Measurements from ENCODE around the gene KLK15.

Gene KLK15

DNA sequence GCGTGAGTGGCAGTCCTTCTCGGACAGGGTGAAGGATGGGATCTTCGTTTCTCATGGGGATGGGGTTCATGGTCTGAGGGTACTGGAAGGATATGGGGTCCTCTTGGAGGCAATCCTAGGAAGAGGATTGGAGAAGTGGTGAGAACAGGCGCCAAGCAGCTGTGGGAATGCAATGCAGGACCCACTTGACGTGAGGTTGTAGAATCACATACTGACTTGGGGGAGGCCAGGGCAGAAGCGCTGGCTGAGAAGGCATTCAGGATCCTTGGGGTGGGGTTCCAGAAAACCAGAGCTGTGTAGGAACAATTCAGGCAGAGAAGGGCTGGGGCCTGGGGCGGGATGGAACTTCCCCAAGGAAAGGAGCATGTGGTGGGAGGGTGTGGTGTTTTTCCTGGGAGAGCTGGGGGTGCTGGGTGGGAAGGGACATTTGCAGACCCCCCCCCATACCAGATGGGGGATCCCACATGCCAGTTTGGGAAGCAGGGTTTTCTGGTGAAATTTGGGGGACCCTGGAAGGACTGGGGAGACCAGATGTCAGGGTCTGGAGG is 10.6 kb downstream of the KLK15 start:
- TF ChIP-seq, protein P1, sequence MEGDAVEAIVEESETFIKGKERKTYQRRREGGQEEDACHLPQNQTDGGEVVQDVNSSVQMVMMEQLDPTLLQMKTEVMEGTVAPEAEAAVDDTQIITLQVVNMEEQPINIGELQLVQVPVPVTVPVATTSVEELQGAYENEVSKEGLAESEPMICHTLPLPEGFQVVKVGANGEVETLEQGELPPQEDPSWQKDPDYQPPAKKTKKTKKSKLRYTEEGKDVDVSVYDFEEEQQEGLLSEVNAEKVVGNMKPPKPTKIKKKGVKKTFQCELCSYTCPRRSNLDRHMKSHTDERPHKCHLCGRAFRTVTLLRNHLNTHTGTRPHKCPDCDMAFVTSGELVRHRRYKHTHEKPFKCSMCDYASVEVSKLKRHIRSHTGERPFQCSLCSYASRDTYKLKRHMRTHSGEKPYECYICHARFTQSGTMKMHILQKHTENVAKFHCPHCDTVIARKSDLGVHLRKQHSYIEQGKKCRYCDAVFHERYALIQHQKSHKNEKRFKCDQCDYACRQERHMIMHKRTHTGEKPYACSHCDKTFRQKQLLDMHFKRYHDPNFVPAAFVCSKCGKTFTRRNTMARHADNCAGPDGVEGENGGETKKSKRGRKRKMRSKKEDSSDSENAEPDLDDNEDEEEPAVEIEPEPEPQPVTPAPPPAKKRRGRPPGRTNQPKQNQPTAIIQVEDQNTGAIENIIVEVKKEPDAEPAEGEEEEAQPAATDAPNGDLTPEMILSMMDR (conservative IDR thresholded peaks at IDR 0.05; ENCODE audit: low read depth, low read length), result no peak
- no peak for DNase-seq (ENCODE audit: low read depth)
- no peak overlapping the region for H3K4me3 ChIP-seq (ENCODE audit: low read depth, low read length)

DNA sequence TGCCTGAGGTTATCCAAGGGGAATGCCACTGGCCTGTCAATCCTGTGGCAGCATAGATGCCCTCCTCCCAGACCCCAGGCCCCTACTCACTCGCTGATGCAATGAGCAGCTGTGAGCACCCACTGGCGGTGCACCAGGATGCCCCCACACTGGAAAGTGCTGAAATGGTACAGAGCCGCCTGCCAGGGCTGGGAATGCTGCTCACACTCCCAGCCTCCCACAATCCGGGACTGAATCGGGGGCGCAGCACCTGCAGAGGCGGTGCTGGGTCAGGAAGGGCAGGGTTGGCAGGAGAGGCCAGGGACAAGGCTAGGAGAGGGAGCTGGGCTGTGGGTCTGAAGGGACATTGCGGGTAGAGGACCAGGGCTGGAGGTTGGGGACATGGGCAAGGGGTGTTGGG is 11.8 kb downstream of the KLK15 start:
- DNase-seq (ENCODE audit: low read depth), result no peak
- H3K4me3 ChIP-seq (ENCODE audit: low read depth, low read length), result no peak overlapping the region
- TF ChIP-seq, protein P1 (conservative IDR thresholded peaks at IDR 0.05; ENCODE audit: low read depth, low read length), result no peak

DNA sequence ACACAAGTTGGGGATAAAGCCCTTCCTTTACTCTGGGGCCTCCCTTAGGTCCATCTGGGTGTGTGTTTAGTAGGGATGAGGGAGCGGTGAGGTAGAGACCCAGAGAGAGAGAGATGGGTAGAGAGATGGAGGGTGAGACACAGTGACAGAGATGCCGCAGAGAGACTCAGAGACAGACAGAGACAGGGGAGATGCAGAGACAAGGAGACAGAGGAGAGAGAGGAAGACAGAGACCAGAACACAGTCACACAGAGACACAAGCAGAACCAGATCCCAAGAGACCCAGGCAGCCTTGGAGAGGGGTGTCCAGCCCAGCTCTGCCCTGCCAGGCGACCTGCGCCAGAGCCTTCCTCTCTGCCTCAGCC is 12.1 kb downstream of the KLK15 start:
- H3K4me3 ChIP-seq (ENCODE audit: low read depth, low read length), result no peak overlapping the region
- TF ChIP-seq, protein P1 (conservative IDR thresholded peaks at IDR 0.05; ENCODE audit: low read depth, low read length), result no peak
- no peak for DNase-seq (ENCODE audit: low read depth)

DNA sequence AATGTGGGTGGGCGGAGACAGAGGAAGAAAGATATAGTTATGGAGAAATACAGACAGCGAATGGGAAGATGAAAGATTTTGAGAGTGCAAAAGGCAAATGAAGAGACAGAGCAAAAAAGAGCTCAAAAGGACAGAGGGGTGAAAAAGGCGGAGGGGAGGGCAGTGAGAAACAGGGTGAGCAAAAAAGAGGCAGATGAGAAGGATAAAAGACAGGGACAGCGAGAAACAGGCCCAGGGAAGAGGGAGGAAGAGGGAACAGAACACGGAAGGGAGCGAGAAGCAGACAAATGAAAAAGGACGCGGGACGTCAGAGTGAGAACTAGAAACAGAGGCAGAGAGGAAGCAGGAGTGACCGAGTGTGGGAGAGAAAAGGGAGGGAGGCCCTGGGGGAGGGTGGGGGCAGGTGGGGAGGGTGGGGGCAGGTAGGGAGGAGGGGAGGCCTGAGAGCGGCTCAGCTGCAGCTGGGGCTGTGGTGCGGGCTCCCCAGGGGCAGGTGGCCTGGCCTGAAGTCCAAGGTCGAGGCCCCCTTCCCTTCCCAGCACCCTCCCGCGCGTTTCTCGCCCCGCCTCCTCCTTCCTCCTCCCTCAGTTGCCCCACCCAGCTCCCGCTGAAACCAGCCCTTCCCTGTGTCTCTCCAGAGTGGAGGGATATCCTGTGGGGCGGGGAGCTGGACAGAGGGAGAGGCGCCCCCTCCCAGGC is 12.7 kb downstream of the KLK15 start:
- H3K4me3 ChIP-seq (ENCODE audit: low read depth, low read length), result no peak overlapping the region
- DNase-seq (ENCODE audit: low read depth), result no peak
- TF ChIP-seq, protein P1 (conservative IDR thresholded peaks at IDR 0.05; ENCODE audit: low read depth, low read length), result no peak

DNA sequence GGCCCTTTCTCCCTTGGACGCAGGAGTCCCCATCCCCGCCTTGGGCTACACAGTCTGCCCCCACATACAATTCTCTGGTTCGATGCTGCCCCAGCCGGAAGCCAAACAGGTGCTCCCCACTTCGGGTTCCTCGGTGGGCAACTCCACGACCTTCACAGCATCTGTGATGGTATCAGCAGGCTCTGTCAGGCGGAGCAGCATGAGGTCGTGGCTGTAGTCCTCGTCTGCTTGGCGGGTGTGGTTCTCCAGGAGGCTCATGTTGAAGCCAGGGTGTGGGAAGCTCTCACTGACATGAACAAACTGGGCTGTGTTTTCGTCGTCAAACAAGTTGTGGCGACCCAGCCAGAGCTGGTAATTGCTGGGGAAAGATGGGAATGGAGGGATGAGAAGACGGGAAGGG is 13.3 kb downstream of the KLK15 start:
- TF ChIP-seq, protein P1 (conservative IDR thresholded peaks at IDR 0.05; ENCODE audit: low read depth, low read length), result no peak
- DNase-seq (ENCODE audit: low read depth), result no peak
- H3K4me3 ChIP-seq (ENCODE audit: low read depth, low read length), result no peak overlapping the region

DNA sequence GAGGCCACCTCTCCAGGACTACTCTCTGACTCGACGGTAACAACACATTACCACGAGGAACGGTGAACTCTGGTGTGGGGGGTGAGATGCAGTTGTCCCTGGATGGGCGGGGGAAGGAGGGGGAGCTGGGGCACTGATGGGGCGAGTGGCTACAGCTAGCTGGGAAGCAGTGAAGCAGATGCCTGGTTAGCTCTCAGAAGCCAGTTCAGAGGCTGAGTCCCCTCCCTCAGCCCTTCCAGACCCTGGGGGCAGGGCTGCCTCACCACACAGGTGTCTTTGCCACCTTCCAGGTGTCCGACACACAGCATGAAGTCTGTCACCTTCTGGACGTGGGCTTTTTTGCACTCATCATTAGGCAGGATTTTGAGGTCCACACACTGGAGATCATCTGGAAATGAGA is 13.7 kb downstream of the KLK15 start:
- TF ChIP-seq, protein P1 (conservative IDR thresholded peaks at IDR 0.05; ENCODE audit: low read depth, low read length), result no peak
- no peak for DNase-seq (ENCODE audit: low read depth)
- H3K4me3 ChIP-seq (ENCODE audit: low read depth, low read length), result no peak overlapping the region

DNA sequence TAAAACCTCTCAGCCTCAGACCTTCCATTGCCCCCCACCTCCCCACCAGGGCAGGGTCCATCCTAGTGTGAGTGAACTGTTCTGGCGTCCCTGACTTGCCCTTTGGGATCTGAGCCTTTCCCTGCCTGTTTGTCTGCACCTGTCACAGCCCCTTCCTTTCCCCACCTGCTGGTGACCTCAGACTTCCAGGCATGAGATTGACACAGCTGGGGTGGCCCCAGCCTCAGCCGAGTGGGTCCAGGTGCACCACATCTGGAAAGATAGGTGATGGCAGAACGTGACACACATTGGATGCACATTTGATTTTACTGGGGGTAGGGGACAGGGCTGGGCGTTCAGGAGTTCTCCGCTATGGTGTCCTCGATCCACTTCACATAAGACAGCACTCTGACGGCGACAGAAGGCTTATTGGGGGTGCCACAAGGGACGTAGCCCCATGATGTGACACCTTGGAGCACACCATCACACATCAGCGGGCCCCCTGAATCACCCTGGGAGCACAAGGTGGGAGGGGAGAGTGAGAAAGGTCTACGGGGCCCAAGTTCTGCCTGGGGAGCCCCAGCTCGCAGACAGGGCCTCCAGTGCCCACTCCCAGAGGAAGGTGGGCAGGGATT is 14.4 kb downstream of the KLK15 start:
- no peak for DNase-seq (ENCODE audit: low read depth)
- no peak overlapping the region for H3K4me3 ChIP-seq (ENCODE audit: low read depth, low read length)
- TF ChIP-seq, protein P1 (conservative IDR thresholded peaks at IDR 0.05; ENCODE audit: low read depth, low read length), result no peak

Measured in choroid plexus epithelial cell (primary cell).